Measurements from ENCODE around the gene C1QTNF3.
"Not testable (repeated sequence)": the region's sequence is repeated elsewhere in the genome, so short reads cannot be mapped to it uniquely, and the experiment has no call there.

Gene C1QTNF3

GRCh38 chr5:34043099-34043876 lies at the start of gene C1QTNF3:
C1QTNF3 (minus strand) TSS chr5:34043213; CDS start chr5:34043125, 88 bp downstream.
- DNase-seq = peak; percentile 33

GRCh38 chr5:34091039-34091438 lies 48.0 kb upstream of the C1QTNF3 start:
- DNase-seq = not testable (repeated sequence)

GRCh38 chr5:34089802-34090201 lies 46.8 kb upstream of the C1QTNF3 start:
- DNase-seq = not testable (repeated sequence)

- not testable (repeated sequence) for DNase-seq
These were observed 44.7 kb upstream of the C1QTNF3 start for GRCh38 chr5:34087728-34088127.

GRCh38 chr5:34083898-34084297 lies 40.9 kb upstream of the C1QTNF3 start:
- DNase-seq = not testable (repeated sequence)

GRCh38 chr5:34079505-34079904 lies 36.5 kb upstream of the C1QTNF3 start:
- not testable (repeated sequence) for DNase-seq

- not testable (repeated sequence) for DNase-seq
These were observed 34.6 kb upstream of the C1QTNF3 start for GRCh38 chr5:34077636-34078035.

GRCh38 chr5:34076719-34077364 lies 33.8 kb upstream of the C1QTNF3 start:
- DNase-seq = not testable (repeated sequence)

GRCh38 chr5:34074472-34074871 lies 31.5 kb upstream of the C1QTNF3 start:
- not testable (repeated sequence) for DNase-seq

- DNase-seq = not testable (repeated sequence)
These were observed 31.1 kb upstream of the C1QTNF3 start for GRCh38 chr5:34074071-34074470.

- not testable (repeated sequence) for DNase-seq
These were observed 27.6 kb upstream of the C1QTNF3 start for GRCh38 chr5:34070626-34071025.

- DNase-seq = no peak
These were observed 21.6 kb upstream of the C1QTNF3 start for GRCh38 chr5:34064656-34065055.

GRCh38 chr5:34062419-34062818 lies 19.4 kb upstream of the C1QTNF3 start:
- no peak for DNase-seq

- no peak for DNase-seq
These were observed 19.0 kb upstream of the C1QTNF3 start for GRCh38 chr5:34061993-34062392.

GRCh38 chr5:34059977-34060376 lies 17.0 kb upstream of the C1QTNF3 start:
- no peak for DNase-seq

- no peak for DNase-seq
These were observed 15.5 kb upstream of the C1QTNF3 start for GRCh38 chr5:34058532-34058931.

GRCh38 chr5:34057569-34057968 lies 14.6 kb upstream of the C1QTNF3 start:
- DNase-seq = no peak

GRCh38 chr5:34057118-34057517 lies 14.1 kb upstream of the C1QTNF3 start:
- no peak for DNase-seq

GRCh38 chr5:34055667-34056066 lies 12.7 kb upstream of the C1QTNF3 start:
- DNase-seq = no peak

GRCh38 chr5:34054400-34054729 lies 11.4 kb upstream of the C1QTNF3 start:
- no peak for DNase-seq

- no peak for DNase-seq
These were observed 10.8 kb upstream of the C1QTNF3 start for GRCh38 chr5:34053571-34054399.

- DNase-seq = no peak
These were observed 10.1 kb upstream of the C1QTNF3 start for GRCh38 chr5:34053133-34053532.

GRCh38 chr5:34051374-34051980 lies 8.5 kb upstream of the C1QTNF3 start:
- no peak for DNase-seq

All from NCI-H1092 treated with DMSO at 0.1 percent for 48 hours (cell line).